ENCODE results near the gene PARP8. TPM values are rescaled to one million over a fixed set of nuclear protein-coding genes. Genes with fewer than 3 reads are reported as not detected.

Gene PARP8
- total RNA-seq, 1 experiment from 2014 or later: 31.5 TPM

DNA sequence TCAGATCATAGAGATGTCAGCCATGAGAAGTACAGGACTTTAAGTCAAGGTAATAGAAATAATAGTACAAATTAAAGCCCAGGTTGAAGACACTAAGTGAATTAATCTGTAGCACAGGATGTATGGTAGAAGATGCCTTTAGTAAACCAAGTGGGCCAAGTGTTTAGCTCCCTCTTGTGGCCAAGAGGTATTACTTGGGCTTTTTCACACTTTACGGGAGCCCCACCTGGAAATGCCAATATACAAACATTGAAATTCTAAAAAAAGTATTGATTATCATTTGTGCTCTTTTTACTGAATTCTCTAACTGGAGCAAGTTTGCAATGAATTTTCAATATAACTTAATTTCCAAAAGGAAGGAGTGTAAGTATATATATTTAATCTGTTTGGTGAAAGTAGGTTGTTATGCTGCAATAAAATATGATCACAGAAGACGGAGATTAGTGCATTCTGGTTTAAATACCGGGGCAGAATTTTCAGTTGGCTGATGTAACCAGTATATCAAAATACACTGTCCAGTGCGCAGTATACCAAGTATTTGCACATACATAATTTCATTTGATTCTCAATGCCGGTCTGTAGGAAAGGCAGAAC is 84.7 kb downstream of the PARP8 start:
- Histone ChIP-seq H4K20me1 (ENCODE audit: insufficient read depth, low read depth, low read length) (no peaks in the 10 kb centered on the region), H3K4me3 (ENCODE audit: low read length) (no peak overlapping the region), H3K9ac (ENCODE audit: low read length) (no peak overlapping the region), H3K27ac (ENCODE audit: low read length) (no peak overlapping the region), H3K9me3 (ENCODE audit: low read length) (no peaks in the 10 kb centered on the region), H3K4me2 (ENCODE audit: low read depth, low read length, poor library complexity, severe bottlenecking) (no peak overlapping the region), H3K36me3 (ENCODE audit: insufficient read depth, low read length) (no peaks in the 10 kb centered on the region), H3K27me3 (ENCODE audit: low read length) (no peaks in the 10 kb centered on the region), H3K4me1 (ENCODE audit: low read length) (peaks cover 23% of the 10 kb centered on the region), H3K79me2 (ENCODE audit: low read length) (peaks cover 6% of the 10 kb centered on the region; the same call in 1 of the 2 replicates), H3K9me2 (replicated peaks; ENCODE audit: insufficient read depth, low read length) (no peaks in the 10 kb centered on the region), H2AFZ (ENCODE audit: low read length) (no peak overlapping the region)
- peak; percentile 86 for DNase-seq

DNA sequence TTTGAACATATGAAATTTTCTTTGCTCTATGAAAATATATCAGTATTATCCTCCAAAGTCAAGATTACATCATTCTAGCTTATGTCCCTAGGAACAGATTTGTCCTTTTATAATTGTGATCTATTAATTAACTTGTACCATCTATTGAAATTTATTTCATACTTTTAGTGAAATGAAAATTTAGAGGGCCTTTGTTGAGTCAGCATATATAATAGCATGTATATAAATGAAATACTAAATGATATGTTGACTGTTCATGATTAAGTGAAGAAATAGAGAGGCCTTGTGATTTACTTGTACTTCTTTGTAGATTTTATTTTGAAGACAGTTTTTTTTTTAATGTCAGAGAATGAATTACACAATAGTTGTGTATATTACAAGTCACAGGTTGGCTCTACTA is 86.4 kb downstream of the PARP8 start:
- Histone ChIP-seq H3K36me3 (ENCODE audit: insufficient read depth, low read length) (no peaks in the 10 kb centered on the region), H3K79me2 (ENCODE audit: low read length) (peaks cover 10% of the 10 kb centered on the region; the same call in 1 of the 2 replicates), H3K9me2 (replicated peaks; ENCODE audit: insufficient read depth, low read length) (no peaks in the 10 kb centered on the region), H2AFZ (ENCODE audit: low read length) (no peak overlapping the region), H3K27ac (ENCODE audit: low read length) (no peak overlapping the region), H3K4me3 (ENCODE audit: low read length) (no peak overlapping the region), H3K4me1 (ENCODE audit: low read length) (peaks cover 23% of the 10 kb centered on the region), H3K27me3 (ENCODE audit: low read length) (no peaks in the 10 kb centered on the region), H3K9me3 (ENCODE audit: low read length) (no peaks in the 10 kb centered on the region), H4K20me1 (ENCODE audit: insufficient read depth, low read depth, low read length) (no peaks in the 10 kb centered on the region), H3K4me2 (ENCODE audit: low read depth, low read length, poor library complexity, severe bottlenecking) (no peak overlapping the region), H3K9ac (ENCODE audit: low read length) (no peak overlapping the region)
- no peak for DNase-seq

DNA sequence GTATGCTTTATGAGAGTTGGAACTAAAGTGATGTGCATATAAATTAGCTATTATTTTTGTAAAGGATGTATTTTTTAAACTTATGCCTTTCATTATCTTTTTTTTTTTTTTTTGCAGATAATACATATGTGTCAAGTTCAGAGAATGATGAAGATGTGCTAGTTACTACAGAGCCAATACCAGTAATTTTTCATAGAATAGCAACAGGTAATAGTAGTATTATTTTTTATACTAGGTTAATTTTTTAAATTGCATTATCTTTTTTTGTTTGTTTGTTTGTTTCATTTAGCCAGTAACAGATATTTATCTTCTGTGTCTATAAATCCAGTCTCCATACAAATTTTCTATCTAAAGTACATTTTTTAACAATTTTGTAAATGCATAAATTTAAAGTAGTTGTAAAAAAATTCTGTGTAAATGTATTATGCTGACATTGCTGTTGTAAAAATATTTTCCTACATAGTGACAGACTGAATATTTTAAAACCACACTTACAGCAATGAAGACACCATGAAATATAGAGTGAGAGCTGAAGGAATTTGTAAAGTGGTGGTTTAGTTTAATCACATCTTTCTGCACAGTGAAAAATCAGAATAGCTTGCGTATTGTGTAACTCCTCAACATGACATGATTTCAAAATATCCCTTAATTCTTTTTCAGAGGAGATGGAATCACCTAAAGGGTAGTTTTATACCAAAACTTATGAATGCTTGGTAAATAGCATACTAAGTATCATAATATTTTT is 93.3 kb downstream of the PARP8 start:
- Histone ChIP-seq H3K9me3 (ENCODE audit: low read length) (no peaks in the 10 kb centered on the region), H3K4me2 (ENCODE audit: low read depth, low read length, poor library complexity, severe bottlenecking) (no peak overlapping the region), H3K4me3 (ENCODE audit: low read length) (no peak overlapping the region), H3K9ac (ENCODE audit: low read length) (no peak overlapping the region), H3K9me2 (replicated peaks; ENCODE audit: insufficient read depth, low read length) (no peaks in the 10 kb centered on the region), H3K27ac (ENCODE audit: low read length) (no peak overlapping the region), H3K4me1 (ENCODE audit: low read length) (no peaks in the 10 kb centered on the region), H3K79me2 (ENCODE audit: low read length) (peaks cover 4% of the 10 kb centered on the region; the same call in 1 of the 2 replicates), H2AFZ (ENCODE audit: low read length) (no peak overlapping the region), H3K27me3 (ENCODE audit: low read length) (no peaks in the 10 kb centered on the region), H3K36me3 (ENCODE audit: insufficient read depth, low read length) (no peaks in the 10 kb centered on the region), H4K20me1 (ENCODE audit: insufficient read depth, low read depth, low read length) (no peaks in the 10 kb centered on the region)
- no peak for DNase-seq

DNA sequence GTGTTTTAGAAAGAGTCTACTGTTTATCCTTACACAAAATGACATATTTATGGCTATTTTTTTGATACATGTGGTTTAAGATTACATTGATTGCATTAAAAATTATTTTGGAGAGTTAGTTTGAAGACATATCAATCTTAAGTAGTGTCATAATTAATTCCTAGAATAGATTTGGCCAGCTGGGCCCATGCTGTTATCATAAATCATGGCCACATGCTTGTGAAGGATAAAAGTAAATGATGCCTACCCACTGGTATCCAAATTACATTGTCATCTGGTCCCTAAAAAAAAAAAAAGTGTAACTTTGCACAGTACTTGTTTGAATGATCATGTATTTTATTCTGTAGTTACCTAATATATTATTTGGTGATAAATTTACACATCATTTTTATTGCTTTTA is 96.9 kb downstream of the PARP8 start:
- no peak overlapping the region for H3K4me2 ChIP-seq (ENCODE audit: low read depth, low read length, poor library complexity, severe bottlenecking)
- H3K4me1 ChIP-seq (ENCODE audit: low read length): peaks cover 13% of the 10 kb centered on the region
- H3K9ac ChIP-seq (ENCODE audit: low read length): no peak overlapping the region
- H3K4me3 ChIP-seq (ENCODE audit: low read length): no peak overlapping the region
- H3K27me3 ChIP-seq (ENCODE audit: low read length): no peaks in the 10 kb centered on the region
- no peaks in the 10 kb centered on the region for H3K9me3 ChIP-seq (ENCODE audit: low read length)
- no peak overlapping the region for H2AFZ ChIP-seq (ENCODE audit: low read length)
- no peaks in the 10 kb centered on the region for H3K36me3 ChIP-seq (ENCODE audit: insufficient read depth, low read length)
- H3K9me2 ChIP-seq (replicated peaks; ENCODE audit: insufficient read depth, low read length): no peaks in the 10 kb centered on the region
- DNase-seq: no peak
- H3K27ac ChIP-seq (ENCODE audit: low read length): no peak overlapping the region
- H3K79me2 ChIP-seq (ENCODE audit: low read length): no peaks in the 10 kb centered on the region; the same call in 1 of the 2 replicates
- no peaks in the 10 kb centered on the region for H4K20me1 ChIP-seq (ENCODE audit: insufficient read depth, low read depth, low read length)

GRCh38 chr5:50763846-50764245 is 97.4 kb downstream of the PARP8 start:
- Histone ChIP-seq H3K27ac (ENCODE audit: low read length) (no peak overlapping the region), H4K20me1 (ENCODE audit: insufficient read depth, low read depth, low read length) (no peaks in the 10 kb centered on the region), H3K9me2 (replicated peaks; ENCODE audit: insufficient read depth, low read length) (no peaks in the 10 kb centered on the region), H2AFZ (ENCODE audit: low read length) (no peak overlapping the region), H3K9me3 (ENCODE audit: low read length) (no peaks in the 10 kb centered on the region), H3K79me2 (ENCODE audit: low read length) (no peaks in the 10 kb centered on the region; the same call in 1 of the 2 replicates), H3K4me2 (ENCODE audit: low read depth, low read length, poor library complexity, severe bottlenecking) (no peak overlapping the region), H3K9ac (ENCODE audit: low read length) (no peak overlapping the region), H3K4me1 (ENCODE audit: low read length) (peaks cover 18% of the 10 kb centered on the region), H3K36me3 (ENCODE audit: insufficient read depth, low read length) (no peaks in the 10 kb centered on the region), H3K4me3 (ENCODE audit: low read length) (no peak overlapping the region), H3K27me3 (ENCODE audit: low read length) (no peaks in the 10 kb centered on the region)
- DNase-seq: no peak

- Histone ChIP-seq H3K9ac (ENCODE audit: low read length) (no peak overlapping the region), H3K36me3 (ENCODE audit: insufficient read depth, low read length) (no peaks in the 10 kb centered on the region), H3K4me2 (ENCODE audit: low read depth, low read length, poor library complexity, severe bottlenecking) (no peak overlapping the region), H3K4me1 (ENCODE audit: low read length) (peaks cover 22% of the 10 kb centered on the region), H3K9me3 (ENCODE audit: low read length) (no peaks in the 10 kb centered on the region), H3K27ac (ENCODE audit: low read length) (no peak overlapping the region), H3K27me3 (ENCODE audit: low read length) (no peaks in the 10 kb centered on the region), H3K9me2 (replicated peaks; ENCODE audit: insufficient read depth, low read length) (no peaks in the 10 kb centered on the region), H3K4me3 (ENCODE audit: low read length) (no peak overlapping the region), H2AFZ (ENCODE audit: low read length) (no peak overlapping the region), H3K79me2 (ENCODE audit: low read length) (no peaks in the 10 kb centered on the region; the same call in 1 of the 2 replicates), H4K20me1 (ENCODE audit: insufficient read depth, low read depth, low read length) (no peaks in the 10 kb centered on the region)
- no peak for DNase-seq
These were observed 99.6 kb downstream of the PARP8 start for GRCh38 chr5:50766042-50766441.

- Histone ChIP-seq H3K9me3 (ENCODE audit: low read length) (no peaks in the 10 kb centered on the region), H3K4me1 (ENCODE audit: low read length) (peaks cover 22% of the 10 kb centered on the region), H3K79me2 (ENCODE audit: low read length) (no peaks in the 10 kb centered on the region; the same call in 1 of the 2 replicates), H3K36me3 (ENCODE audit: insufficient read depth, low read length) (no peaks in the 10 kb centered on the region), H3K27me3 (ENCODE audit: low read length) (no peaks in the 10 kb centered on the region), H3K27ac (ENCODE audit: low read length) (no peak overlapping the region), H4K20me1 (ENCODE audit: insufficient read depth, low read depth, low read length) (no peaks in the 10 kb centered on the region), H3K9me2 (replicated peaks; ENCODE audit: insufficient read depth, low read length) (no peaks in the 10 kb centered on the region), H3K4me3 (ENCODE audit: low read length) (no peak overlapping the region), H3K4me2 (ENCODE audit: low read depth, low read length, poor library complexity, severe bottlenecking) (no peak overlapping the region), H2AFZ (ENCODE audit: low read length) (no peak overlapping the region), H3K9ac (ENCODE audit: low read length) (no peak overlapping the region)
- no peak for DNase-seq
These were observed 100.0 kb downstream of the PARP8 start for GRCh38 chr5:50766462-50766861.

DNA sequence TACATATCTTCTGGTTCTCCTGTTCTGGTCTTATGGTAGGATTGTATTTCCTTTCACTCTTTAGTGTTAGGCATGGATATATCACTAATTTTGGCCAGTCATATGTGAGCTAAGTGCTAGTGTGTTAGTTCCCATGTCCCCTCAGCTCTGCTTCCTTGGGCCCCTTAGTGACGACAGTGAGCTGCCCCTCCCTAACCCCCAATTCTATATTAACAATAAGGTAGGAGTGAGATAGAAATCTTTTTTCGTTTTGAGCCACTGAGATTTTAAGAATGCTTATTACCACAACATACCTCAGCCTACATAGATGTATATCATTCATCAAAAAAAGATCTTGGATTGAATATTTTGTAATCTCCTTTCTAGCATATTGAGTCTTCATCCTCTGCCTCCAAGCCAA is 100.5 kb downstream of the PARP8 start:
- Histone ChIP-seq H3K4me3 (ENCODE audit: low read length) (no peak overlapping the region), H3K27me3 (ENCODE audit: low read length) (no peaks in the 10 kb centered on the region), H3K36me3 (ENCODE audit: insufficient read depth, low read length) (no peaks in the 10 kb centered on the region), H4K20me1 (ENCODE audit: insufficient read depth, low read depth, low read length) (no peaks in the 10 kb centered on the region), H2AFZ (ENCODE audit: low read length) (no peak overlapping the region), H3K27ac (ENCODE audit: low read length) (no peak overlapping the region), H3K9ac (ENCODE audit: low read length) (no peak overlapping the region), H3K4me1 (ENCODE audit: low read length) (peaks cover 22% of the 10 kb centered on the region), H3K9me2 (replicated peaks; ENCODE audit: insufficient read depth, low read length) (no peaks in the 10 kb centered on the region), H3K4me2 (ENCODE audit: low read depth, low read length, poor library complexity, severe bottlenecking) (no peak overlapping the region), H3K79me2 (ENCODE audit: low read length) (no peaks in the 10 kb centered on the region; the same call in 1 of the 2 replicates), H3K9me3 (ENCODE audit: low read length) (no peaks in the 10 kb centered on the region)
- no peak for DNase-seq
